HepG2 (cell line): ENCODE data around the gene TMEM59. TPM values are rescaled to one million over a fixed set of nuclear protein-coding genes. Genes with fewer than 3 reads are reported as not detected.

ENCODE experiments used
- NR2F2 ChIP-seq: IDR thresholded peaks from 2 replicates; pipeline ENCODE4 v1.6.1; 2012; ENCODE audit warnings: low read depth, inconsistent platforms, borderline replicate concordance
- ZNF34 ChIP-seq: sonication (generic); formaldehyde crosslinking; IDR thresholded peaks from 2 replicates; pipeline ENCODE4 v1.4.0; 2020; ENCODE audit warnings: mild to moderate bottlenecking, missing genetic modification reagents, borderline replicate concordance
- polyA plus RNA-seq, 8 experiments: library from polyadenylated mRNA; depleted of rRNA in 3 of 8; stranded (reverse) in 7 of 8; unstranded in 1 of 8; fragments of >200 nt; fragmentation: Illumina TruSeq in 4 of 8; extraction: Trizol in 4 of 8; gene quantifications; 2 replicates each; pipeline versions ENCODE4 v1.2.1 to v1.2.3, GENCODE V29; 2011 to 2016; ENCODE audit warnings: low read depth in 4 of 8, missing spikeins in 1 of 8, mixed read lengths in 1 of 8; ENCODE audit not compliant: insufficient read depth in 1 of 8
- total RNA-seq, 5 experiments: library from RNA; depleted of rRNA; stranded (reverse); fragments of >200 nt; fragmentation: Illumina TruSeq; extraction: Trizol; gene quantifications; 2 replicates each; pipeline ENCODE4 v1.2.3, GENCODE V29; 2016; ENCODE audit warnings: low read depth in 1 of 5
- TF ChIP-seq, protein P1 (sequence below): sonication (generic); formaldehyde crosslinking; IDR thresholded peaks from 2 replicates; pipeline ENCODE4 v1.4.0; 2020; ENCODE audit warnings: missing genetic modification reagents, mild to moderate bottlenecking, borderline replicate concordance
- TF ChIP-seq, protein P2 (sequence below): sonication (generic); formaldehyde crosslinking; IDR thresholded peaks from 2 replicates; pipeline ENCODE4 v1.8.0; 2022; ENCODE audit warnings: mild to moderate bottlenecking, missing genetic modification reagents, moderate library complexity
- TF ChIP-seq, protein P3 (sequence below): sonication (generic); formaldehyde crosslinking; IDR thresholded peaks from 2 replicates; pipeline ENCODE4 v1.4.0; 2020; ENCODE audit warnings: missing genetic modification reagents, borderline replicate concordance
- TF ChIP-seq, protein P4 (sequence below): sonication (generic); formaldehyde crosslinking; IDR thresholded peaks from 2 replicates; pipeline ENCODE4 v1.4.0; 2020; ENCODE audit warnings: missing genetic modification reagents, borderline replicate concordance
- TF ChIP-seq, protein P5 (sequence below): sonication (generic); formaldehyde crosslinking; conservative IDR thresholded peaks from 2 replicates; pipeline ENCODE4 v1.8.1; 2023; ENCODE audit warnings: missing genetic modification reagents
- TF ChIP-seq, protein P6 (sequence below): sonication (generic); formaldehyde crosslinking; IDR thresholded peaks from 2 replicates; pipeline ENCODE4 v1.8.0; 2022; ENCODE audit warnings: missing genetic modification reagents, mild to moderate bottlenecking, inconsistent platforms, borderline replicate concordance
- TF ChIP-seq, protein P7 (sequence below): sonication (generic); formaldehyde crosslinking; IDR thresholded peaks from 2 replicates; pipeline ENCODE4 v1.5.0; 2020; ENCODE audit warnings: mild to moderate bottlenecking, missing genetic modification reagents

Gene TMEM59
- total and polyA plus RNA-seq, 2 of the 13 experiments (the other 11 are each of a cell fraction or from before 2014, with no cell fraction given) = 147 to 363 TPM

DNA sequence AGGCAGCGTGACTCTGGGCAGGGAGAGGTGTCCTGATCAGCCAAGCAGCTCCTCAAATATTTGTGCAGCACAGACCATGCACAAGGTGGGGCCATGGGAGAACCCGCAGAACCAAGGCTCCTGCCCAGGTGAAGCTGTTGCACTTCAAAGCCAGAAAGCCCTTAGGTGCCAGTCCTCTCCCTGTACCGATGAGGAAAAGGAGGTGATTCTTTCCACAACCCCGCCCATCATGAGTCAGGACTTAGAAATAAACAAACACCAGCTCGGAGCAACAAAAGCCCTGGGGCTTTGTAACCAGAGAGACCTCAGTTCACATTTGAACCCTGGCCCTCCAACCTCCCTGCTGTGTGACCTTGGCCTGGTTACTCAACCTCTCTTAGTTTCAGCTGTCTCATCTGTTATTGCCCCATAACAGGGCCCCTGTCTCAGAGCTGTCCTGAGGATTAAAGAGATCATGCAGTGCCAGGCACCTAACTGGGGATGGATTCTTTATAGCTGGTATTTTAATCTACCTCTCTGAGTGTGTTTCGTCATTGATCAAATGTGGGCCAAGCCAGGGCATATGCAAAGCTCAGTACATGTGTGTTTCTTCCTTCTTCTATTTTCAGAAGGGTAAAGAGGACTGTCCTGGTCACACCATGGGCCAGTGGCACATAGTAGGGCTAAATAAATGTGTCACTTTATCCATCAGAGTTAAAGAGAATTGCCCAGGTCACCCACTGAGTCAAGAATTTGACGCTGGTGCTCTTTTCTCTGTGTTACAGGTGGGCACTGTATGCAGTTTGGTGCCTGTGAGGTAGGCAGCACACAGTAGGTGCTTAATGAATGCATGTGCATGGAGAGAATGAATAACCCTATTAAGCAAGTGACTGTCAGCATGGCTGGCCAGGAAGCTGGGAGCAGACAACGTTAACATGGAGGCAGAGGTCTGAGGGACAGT lies 36.4 kb downstream of the TMEM59 start (continued):
- TF ChIP-seq, protein P1, sequence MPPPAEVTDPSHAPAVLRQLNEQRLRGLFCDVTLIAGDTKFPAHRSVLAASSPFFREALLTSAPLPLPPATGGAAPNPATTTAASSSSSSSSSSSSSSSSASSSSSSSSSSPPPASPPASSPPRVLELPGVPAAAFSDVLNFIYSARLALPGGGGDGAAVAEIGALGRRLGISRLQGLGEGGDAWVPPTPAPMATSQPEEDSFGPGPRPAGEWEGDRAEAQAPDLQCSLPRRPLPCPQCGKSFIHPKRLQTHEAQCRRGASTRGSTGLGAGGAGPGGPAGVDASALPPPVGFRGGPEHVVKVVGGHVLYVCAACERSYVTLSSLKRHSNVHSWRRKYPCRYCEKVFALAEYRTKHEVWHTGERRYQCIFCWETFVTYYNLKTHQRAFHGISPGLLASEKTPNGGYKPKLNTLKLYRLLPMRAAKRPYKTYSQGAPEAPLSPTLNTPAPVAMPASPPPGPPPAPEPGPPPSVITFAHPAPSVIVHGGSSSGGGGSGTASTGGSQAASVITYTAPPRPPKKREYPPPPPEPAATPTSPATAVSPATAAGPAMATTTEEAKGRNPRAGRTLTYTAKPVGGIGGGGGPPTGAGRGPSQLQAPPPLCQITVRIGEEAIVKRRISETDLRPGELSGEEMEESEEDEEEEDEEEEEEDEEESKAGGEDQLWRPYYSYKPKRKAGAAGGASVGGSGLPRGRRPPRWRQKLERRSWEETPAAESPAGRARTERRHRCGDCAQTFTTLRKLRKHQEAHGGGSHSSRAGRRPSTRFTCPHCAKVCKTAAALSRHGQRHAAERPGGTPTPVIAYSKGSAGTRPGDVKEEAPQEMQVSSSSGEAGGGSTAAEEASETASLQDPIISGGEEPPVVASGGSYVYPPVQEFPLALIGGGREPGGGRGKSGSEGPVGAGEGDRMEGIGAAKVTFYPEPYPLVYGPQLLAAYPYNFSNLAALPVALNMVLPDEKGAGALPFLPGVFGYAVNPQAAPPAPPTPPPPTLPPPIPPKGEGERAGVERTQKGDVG (CRISPR knock-in tag) = no peak
- TF ChIP-seq, protein P2, sequence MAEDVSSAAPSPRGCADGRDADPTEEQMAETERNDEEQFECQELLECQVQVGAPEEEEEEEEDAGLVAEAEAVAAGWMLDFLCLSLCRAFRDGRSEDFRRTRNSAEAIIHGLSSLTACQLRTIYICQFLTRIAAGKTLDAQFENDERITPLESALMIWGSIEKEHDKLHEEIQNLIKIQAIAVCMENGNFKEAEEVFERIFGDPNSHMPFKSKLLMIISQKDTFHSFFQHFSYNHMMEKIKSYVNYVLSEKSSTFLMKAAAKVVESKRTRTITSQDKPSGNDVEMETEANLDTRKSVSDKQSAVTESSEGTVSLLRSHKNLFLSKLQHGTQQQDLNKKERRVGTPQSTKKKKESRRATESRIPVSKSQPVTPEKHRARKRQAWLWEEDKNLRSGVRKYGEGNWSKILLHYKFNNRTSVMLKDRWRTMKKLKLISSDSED = no peak
- TF ChIP-seq ZNF34 (CRISPR knock-in tag) (no peak), NR2F2 (peak; percentile 82)
- TF ChIP-seq, protein P3, sequence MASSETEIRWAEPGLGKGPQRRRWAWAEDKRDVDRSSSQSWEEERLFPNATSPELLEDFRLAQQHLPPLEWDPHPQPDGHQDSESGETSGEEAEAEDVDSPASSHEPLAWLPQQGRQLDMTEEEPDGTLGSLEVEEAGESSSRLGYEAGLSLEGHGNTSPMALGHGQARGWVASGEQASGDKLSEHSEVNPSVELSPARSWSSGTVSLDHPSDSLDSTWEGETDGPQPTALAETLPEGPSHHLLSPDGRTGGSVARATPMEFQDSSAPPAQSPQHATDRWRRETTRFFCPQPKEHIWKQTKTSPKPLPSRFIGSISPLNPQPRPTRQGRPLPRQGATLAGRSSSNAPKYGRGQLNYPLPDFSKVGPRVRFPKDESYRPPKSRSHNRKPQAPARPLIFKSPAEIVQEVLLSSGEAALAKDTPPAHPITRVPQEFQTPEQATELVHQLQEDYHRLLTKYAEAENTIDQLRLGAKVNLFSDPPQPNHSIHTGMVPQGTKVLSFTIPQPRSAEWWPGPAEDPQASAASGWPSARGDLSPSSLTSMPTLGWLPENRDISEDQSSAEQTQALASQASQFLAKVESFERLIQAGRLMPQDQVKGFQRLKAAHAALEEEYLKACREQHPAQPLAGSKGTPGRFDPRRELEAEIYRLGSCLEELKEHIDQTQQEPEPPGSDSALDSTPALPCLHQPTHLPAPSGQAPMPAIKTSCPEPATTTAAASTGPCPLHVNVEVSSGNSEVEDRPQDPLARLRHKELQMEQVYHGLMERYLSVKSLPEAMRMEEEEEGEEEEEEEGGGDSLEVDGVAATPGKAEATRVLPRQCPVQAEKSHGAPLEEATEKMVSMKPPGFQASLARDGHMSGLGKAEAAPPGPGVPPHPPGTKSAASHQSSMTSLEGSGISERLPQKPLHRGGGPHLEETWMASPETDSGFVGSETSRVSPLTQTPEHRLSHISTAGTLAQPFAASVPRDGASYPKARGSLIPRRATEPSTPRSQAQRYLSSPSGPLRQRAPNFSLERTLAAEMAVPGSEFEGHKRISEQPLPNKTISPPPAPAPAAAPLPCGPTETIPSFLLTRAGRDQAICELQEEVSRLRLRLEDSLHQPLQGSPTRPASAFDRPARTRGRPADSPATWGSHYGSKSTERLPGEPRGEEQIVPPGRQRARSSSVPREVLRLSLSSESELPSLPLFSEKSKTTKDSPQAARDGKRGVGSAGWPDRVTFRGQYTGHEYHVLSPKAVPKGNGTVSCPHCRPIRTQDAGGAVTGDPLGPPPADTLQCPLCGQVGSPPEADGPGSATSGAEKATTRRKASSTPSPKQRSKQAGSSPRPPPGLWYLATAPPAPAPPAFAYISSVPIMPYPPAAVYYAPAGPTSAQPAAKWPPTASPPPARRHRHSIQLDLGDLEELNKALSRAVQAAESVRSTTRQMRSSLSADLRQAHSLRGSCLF = no peak
- TF ChIP-seq, protein P4, sequence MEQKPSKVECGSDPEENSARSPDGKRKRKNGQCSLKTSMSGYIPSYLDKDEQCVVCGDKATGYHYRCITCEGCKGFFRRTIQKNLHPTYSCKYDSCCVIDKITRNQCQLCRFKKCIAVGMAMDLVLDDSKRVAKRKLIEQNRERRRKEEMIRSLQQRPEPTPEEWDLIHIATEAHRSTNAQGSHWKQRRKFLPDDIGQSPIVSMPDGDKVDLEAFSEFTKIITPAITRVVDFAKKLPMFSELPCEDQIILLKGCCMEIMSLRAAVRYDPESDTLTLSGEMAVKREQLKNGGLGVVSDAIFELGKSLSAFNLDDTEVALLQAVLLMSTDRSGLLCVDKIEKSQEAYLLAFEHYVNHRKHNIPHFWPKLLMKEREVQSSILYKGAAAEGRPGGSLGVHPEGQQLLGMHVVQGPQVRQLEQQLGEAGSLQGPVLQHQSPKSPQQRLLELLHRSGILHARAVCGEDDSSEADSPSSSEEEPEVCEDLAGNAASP (CRISPR knock-in tag) = peak; percentile 100
- TF ChIP-seq, protein P5, sequence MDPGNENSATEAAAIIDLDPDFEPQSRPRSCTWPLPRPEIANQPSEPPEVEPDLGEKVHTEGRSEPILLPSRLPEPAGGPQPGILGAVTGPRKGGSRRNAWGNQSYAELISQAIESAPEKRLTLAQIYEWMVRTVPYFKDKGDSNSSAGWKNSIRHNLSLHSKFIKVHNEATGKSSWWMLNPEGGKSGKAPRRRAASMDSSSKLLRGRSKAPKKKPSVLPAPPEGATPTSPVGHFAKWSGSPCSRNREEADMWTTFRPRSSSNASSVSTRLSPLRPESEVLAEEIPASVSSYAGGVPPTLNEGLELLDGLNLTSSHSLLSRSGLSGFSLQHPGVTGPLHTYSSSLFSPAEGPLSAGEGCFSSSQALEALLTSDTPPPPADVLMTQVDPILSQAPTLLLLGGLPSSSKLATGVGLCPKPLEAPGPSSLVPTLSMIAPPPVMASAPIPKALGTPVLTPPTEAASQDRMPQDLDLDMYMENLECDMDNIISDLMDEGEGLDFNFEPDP = no peak
- TF ChIP-seq, protein P6, sequence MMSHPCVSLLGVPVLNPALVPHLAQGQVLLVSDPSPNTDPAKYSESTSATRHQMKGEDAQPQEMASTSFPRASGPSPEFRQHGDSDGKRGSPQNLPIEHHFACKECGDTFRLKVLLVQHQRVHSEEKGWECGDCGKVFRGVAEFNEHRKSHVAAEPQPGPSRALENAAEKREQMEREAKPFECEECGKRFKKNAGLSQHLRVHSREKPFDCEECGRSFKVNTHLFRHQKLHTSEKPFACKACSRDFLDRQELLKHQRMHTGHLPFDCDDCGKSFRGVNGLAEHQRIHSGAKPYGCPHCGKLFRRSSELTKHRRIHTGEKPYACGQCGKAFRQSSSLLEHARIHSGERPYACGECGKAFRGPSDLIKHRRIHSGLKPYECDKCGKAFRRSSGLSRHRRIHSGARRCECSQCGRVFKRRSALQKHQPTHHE (CRISPR knock-in tag) = no peak
- TF ChIP-seq, protein P7, sequence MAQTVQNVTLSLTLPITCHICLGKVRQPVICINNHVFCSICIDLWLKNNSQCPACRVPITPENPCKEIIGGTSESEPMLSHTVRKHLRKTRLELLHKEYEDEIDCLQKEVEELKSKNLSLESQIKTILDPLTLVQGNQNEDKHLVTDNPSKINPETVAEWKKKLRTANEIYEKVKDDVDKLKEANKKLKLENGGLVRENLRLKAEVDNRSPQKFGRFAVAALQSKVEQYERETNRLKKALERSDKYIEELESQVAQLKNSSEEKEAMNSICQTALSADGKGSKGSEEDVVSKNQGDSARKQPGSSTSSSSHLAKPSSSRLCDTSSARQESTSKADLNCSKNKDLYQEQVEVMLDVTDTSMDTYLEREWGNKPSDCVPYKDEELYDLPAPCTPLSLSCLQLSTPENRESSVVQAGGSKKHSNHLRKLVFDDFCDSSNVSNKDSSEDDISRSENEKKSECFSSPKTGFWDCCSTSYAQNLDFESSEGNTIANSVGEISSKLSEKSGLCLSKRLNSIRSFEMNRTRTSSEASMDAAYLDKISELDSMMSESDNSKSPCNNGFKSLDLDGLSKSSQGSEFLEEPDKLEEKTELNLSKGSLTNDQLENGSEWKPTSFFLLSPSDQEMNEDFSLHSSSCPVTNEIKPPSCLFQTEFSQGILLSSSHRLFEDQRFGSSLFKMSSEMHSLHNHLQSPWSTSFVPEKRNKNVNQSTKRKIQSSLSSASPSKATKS (CRISPR knock-in tag) = no peak
